Measurements from ENCODE around the gene GRIPAP1. TPM values are rescaled to one million over a fixed set of nuclear protein-coding genes. Genes with fewer than 3 reads are reported as not detected.

Gene GRIPAP1
- total RNA-seq, 1 donor from 2014 or later = 20.7 TPM

- no peak for TF ChIP-seq CTCF (IDR thresholded peaks at IDR 0.05; ENCODE audit: borderline replicate concordance)
- no peaks in the 10 kb centered on the region for H3K27me3 ChIP-seq (ENCODE audit: low read depth)
- intact Hi-C loops (cut with micrococcal nuclease) = no loop called here
Measured at GRCh38 chrX:48978226-48978625, 23.8 kb downstream of the GRIPAP1 start.

GRCh38 chrX:48976086-48976485 is 26.0 kb downstream of the GRIPAP1 start:
- no peaks in the 10 kb centered on the region for H3K9me3 ChIP-seq (replicated peaks)
- H3K27me3 ChIP-seq (ENCODE audit: low read depth) = no peaks in the 10 kb centered on the region
- intact Hi-C loops (cut with micrococcal nuclease) = no loop called here
- peaks cover 11% of the 10 kb centered on the region for H3K4me1 ChIP-seq
- H3K36me3 ChIP-seq = peaks cover 24% of the 10 kb centered on the region
- H3K27ac ChIP-seq (replicated peaks) = no peak overlapping the region
- TF ChIP-seq CTCF (IDR thresholded peaks at IDR 0.05; ENCODE audit: borderline replicate concordance) = no peak
- no peak overlapping the region for H3K4me3 ChIP-seq
- DNase-seq = no peak

More at GRCh38 chrX:48978226-48978625, 23.8 kb downstream of the GRIPAP1 start:
- Histone ChIP-seq H3K4me1 (no peaks in the 10 kb centered on the region), H3K27ac (replicated peaks) (no peak overlapping the region), H3K4me3 (no peak overlapping the region), H3K9me3 (replicated peaks) (no peaks in the 10 kb centered on the region), H3K36me3 (peaks cover 45% of the 10 kb centered on the region)
- DNase-seq = no peak

GRCh38 chrX:48975541-48975940 is 26.5 kb downstream of the GRIPAP1 start:
- TF ChIP-seq CTCF (IDR thresholded peaks at IDR 0.05; ENCODE audit: borderline replicate concordance) = no peak

GRCh38 chrX:48975041-48975440 is 27.0 kb downstream of the GRIPAP1 start:
- no peak for DNase-seq
- Histone ChIP-seq H3K27ac (replicated peaks) (no peak overlapping the region), H3K4me3 (no peak overlapping the region), H3K9me3 (replicated peaks) (no peaks in the 10 kb centered on the region), H3K4me1 (peaks cover 11% of the 10 kb centered on the region), H3K27me3 (ENCODE audit: low read depth) (no peaks in the 10 kb centered on the region), H3K36me3 (peaks cover 21% of the 10 kb centered on the region)
- no peak for TF ChIP-seq CTCF (IDR thresholded peaks at IDR 0.05; ENCODE audit: borderline replicate concordance)
- intact Hi-C loops (cut with micrococcal nuclease) = no loop called here

More at GRCh38 chrX:48975541-48975940, 26.5 kb downstream of the GRIPAP1 start:
- no peak overlapping the region for H3K27ac ChIP-seq (replicated peaks)
- peaks cover 21% of the 10 kb centered on the region for H3K36me3 ChIP-seq
- no peak overlapping the region for H3K4me3 ChIP-seq
- peaks cover 11% of the 10 kb centered on the region for H3K4me1 ChIP-seq
- no peaks in the 10 kb centered on the region for H3K9me3 ChIP-seq (replicated peaks)
- intact Hi-C loops (cut with micrococcal nuclease) = no loop called here
- no peaks in the 10 kb centered on the region for H3K27me3 ChIP-seq (ENCODE audit: low read depth)
- no peak for DNase-seq

GRCh38 chrX:48974574-48974973 is 27.5 kb downstream of the GRIPAP1 start:
- no peak for DNase-seq
- peaks cover 21% of the 10 kb centered on the region for H3K36me3 ChIP-seq
- H3K27me3 ChIP-seq (ENCODE audit: low read depth) = no peaks in the 10 kb centered on the region
- H3K4me3 ChIP-seq = no peak overlapping the region
- intact Hi-C loops (cut with micrococcal nuclease) = no loop called here
- H3K4me1 ChIP-seq = peaks cover 11% of the 10 kb centered on the region
- H3K9me3 ChIP-seq (replicated peaks) = no peaks in the 10 kb centered on the region
- no peak for TF ChIP-seq CTCF (IDR thresholded peaks at IDR 0.05; ENCODE audit: borderline replicate concordance)
- H3K27ac ChIP-seq (replicated peaks) = no peak overlapping the region

Data from left ventricle myocardium inferior (tissue), 1 donor.